Activated CD4-positive, alpha-beta T cell treated with anti-CD3 and anti-CD28 coated beads, Interleukin-2, amount 50 U/mL, for 16 hours (primary cell): ENCODE measurements around the gene TMEM184B.

Source experiments
- DNase-seq: peaks from one replicate; pipeline ENCODE4 v3.0.0-alpha.2; 2020

The TMEM184B gene

DNA sequence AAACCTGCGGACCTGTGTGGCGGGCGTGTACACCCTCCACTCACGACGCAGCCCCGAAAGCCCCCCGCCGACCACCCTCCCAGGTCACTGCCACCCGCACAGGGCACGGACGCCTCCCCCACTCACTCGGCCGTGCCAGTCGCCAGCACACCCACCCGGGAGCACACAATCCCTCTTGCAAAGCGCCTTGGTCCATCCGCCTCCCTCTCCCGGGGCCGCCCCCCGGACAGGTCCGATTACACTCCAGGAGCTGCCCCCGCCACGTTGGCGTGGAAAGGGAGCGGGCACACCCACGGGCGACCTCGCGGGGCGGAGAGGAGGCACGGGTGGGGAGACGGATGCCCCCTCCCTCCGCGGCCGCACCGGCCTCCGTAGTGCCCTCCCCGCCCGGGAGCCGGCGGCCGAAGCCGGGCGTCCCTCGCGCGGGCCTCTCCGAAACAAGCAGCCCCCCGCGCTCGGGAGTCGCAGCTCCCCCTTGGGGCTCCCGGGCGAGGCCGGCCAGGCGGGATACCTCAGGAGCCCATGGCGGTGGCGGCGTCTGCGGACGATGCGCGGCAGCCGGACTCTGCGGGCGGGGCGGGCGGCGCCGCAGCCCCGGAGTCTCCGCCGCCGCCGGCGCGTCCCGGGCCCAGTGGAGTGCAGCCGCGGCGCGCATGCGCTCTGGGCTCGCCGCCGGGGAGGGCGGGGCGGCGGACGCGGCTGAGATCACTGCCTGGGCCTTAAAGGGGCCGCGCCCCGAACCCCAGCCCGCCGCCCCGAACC lies at the start of gene TMEM184B:
TMEM184B (minus strand) TSS at position 638 of the 762 bp plus-strand sequence. CDS start 25,049 bp downstream, outside the sequence.
- DNase-seq, result peak; percentile 78

DNA sequence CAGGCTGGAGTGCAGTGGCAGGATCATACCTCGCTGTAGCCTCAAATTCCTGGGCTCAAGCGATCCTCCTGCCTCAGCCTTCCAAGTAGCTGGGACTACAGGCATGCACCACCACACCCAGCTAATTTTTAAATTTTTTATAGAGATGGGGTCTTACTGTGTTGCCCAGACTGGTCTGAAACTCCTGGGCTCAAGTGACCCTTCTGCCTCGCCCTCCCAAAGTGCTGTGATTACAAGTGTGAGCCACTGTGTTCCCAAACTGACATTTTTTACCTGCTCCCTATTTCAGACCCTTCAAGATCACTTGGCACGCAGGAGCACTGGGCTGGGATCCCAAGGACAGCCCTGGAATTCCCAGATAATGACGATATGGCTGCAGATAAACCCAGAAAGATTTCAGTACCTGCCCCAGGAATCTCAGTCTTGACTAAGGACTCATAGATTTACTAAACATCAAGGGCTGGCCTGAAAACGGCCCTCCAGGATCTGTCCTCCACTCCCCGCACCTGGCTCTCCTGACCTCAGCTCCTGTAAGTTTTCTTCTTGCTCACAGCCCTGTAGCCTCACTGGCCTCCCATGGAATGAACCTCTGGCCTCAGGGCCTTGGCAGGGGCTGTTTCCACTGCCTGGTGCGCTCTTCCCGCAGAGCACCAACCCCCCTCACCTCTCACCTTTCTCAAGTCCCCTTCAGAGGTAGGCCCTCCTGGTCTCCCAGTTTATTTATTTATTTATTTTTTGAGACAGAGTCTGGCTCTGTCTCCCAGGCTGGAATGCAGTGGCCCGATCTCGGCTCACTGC lies 48.0 kb upstream of the TMEM184B start:
- DNase-seq, result no peak

DNA sequence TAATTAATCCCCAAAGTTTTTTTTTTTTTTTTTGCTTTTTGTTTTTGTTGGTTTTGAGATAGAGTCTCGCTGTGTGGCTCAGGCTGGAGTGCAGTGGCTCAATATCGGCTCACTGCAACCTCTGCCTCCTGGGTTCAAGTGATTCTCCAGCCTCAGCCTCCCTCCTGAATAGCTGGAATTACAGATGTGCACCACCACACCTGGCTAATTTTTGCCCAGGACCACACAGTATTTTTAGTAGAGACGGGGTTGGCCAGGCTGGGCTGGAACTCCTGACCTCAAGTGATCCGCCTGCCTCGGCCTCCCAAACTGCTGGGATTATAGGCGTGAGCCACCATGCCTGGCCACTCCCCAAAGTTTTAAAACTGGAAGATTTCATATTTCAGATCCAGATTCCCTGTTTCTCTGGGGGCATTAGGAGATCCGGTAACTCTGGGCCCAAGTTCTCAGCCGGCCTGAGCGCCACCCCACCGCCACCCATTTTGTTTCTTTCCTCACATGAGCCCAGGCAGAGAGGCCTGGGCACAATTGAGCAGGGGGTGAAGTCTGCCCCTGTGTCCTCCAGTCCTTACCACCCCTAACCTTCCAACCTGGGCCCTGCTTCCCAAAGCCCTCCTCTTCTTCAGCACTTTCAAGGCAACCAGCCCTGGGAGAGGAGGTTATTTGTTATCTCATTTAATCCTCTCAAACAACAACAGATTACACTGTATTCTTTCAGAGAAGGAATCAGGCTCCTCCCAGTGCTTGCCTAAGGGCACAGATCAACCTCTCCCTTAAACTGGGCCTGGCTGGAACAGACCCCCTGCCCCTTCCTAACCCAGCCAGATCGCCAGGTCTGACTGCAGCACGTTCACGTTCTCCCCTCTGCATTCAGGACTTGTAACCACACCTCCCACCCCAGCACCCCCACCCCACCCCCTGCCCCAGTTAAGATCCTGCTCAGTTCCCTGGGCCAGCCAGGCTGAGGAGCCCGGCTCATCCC lies 46.3 kb upstream of the TMEM184B start:
- no peak for DNase-seq

DNA sequence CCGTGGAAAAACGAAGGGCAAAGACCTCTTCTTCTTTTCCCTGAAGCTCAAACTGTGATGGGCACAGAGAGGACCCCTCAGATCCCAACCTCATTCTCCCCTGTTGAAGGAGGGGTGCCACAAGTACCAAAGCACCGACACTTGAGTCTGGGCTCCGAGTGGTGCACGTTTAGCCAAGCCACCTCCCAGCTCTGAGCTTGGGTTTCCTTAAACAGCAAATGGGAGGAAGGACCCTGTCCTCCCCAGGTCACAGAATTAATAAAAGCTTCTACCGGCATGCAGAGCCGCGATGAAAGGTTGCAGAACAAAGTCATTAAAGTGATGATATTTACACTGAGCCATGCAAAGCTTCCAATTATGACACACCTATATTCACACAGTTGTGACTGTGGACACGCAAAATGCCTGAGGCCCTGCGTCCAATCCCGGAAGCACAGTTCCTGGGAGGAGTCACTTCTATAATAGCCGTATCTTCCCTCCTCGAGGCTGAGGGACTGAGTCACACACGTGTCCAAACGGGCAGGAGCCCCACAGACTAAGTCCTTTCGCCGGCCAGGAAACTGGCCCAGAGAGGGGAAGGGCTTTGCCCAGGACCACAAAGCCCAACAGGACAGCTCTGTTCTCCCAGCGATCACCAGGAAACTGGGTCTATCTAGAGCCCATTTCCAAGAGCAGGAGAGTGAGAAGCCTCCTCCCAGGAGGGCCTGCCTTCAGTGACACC lies 45.3 kb upstream of the TMEM184B start:
- DNase-seq, result no peak

DNA sequence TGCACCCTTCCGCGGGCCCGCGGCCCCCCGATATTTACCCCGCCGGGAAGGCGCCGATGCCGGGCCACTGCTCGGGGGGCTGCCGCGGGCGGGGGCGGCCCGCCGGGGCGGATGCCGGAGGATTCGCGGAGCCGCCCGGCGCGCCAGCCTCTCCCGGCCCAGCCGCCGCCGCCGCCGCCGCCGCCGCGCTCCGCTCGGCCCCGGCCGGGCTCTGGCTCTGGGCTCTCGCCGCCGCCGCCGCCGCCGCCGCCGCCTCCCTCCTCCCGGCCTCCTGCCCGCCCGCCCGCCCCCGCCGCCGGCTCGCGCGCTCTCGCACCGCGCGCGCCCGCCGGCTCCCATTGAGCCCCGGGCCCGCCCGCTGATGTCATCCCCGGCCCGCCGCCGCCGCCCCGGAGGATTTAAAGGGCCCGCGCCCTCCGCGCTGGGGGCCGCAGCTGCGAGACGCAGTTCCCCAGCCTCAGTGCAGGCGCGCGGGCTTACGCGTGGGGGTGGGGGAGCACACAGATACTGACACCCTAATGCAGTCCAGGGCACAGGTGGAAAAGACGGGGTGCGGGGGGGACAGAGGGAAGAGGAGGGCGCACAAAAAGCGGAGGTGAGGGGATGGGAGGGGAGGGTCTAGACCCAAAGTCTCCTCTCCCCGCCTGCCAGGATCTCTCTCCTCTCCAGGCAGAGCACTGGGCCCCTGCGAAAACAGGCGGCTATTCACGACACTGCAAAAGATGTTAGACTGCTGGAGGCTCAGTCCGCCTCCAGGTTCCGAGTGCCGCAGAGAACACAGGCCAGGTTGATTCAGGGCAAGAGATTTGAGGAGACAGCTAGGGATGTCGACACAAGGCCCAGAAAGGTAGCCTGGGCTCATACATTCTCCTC lies 44.5 kb upstream of the TMEM184B start, which contains the start of gene CSNK1E:
CSNK1E (minus strand) TSS at position 312 of the 873 bp plus-strand sequence. CDS start 3,276 bp downstream, outside the sequence.
- DNase-seq, result peak; percentile 63

DNA sequence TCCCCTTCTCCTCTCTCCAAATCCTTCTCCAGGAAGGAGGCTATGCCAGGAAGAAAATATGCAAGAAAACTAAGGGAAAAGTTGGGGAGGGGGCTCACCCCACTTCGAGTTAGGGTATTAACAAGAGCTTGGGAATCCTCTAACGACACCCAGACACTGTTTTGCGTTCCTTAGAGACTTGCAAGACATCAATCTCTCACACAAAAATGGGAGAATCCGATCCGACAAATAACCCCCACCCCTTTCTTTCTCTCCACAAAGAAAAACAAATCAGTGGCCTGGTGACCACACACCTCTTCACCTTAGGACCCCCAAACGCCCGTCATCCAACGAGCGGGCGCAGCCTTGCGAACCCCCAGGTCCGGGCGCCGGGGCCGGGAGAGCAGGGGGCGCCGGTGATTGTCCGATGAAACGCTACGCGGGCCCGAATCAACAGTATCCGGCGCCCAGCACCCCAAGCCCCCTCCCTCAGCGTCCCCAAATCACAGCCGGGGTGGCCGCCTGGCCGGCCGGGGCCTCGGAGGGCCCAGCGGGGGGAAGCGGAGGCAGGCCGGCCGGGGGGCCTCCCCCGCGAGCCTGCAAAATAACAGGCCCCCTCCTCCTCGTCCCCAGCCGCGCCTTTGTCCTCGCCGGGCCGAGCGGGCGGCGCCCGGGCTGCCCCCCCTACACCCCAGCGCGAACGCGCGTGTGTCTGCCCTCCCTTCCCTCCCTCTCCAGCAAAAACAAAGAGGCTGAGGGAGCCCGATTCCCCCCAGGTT lies 43.7 kb upstream of the TMEM184B start:
- peak; percentile 39 for DNase-seq

DNA sequence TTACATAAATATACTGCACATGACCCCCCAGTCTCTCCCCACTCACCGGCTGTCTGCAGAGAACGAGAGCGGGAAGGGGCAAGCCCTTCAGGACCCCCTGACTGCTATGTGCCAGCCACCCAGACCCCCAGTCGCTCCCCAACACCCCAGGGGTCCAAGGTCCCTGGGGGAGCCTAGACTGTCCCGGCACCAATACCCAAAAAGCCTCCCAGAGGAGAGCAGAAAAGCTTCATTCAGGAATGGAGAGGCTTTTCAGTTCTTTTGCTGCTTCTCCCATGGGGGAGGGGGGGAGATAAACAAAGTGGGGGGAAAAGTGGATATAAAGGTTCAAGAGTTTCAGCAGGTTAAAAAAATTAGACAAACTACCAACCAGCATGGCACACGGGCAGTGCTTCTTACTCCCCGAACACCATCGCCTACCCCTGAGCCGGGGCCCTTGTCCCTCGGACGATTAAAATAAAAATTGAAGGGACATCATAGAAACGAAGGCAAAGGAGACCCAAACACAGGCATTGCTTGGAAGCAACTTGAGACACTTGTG lies 43.1 kb upstream of the TMEM184B start:
- DNase-seq, result no peak

DNA sequence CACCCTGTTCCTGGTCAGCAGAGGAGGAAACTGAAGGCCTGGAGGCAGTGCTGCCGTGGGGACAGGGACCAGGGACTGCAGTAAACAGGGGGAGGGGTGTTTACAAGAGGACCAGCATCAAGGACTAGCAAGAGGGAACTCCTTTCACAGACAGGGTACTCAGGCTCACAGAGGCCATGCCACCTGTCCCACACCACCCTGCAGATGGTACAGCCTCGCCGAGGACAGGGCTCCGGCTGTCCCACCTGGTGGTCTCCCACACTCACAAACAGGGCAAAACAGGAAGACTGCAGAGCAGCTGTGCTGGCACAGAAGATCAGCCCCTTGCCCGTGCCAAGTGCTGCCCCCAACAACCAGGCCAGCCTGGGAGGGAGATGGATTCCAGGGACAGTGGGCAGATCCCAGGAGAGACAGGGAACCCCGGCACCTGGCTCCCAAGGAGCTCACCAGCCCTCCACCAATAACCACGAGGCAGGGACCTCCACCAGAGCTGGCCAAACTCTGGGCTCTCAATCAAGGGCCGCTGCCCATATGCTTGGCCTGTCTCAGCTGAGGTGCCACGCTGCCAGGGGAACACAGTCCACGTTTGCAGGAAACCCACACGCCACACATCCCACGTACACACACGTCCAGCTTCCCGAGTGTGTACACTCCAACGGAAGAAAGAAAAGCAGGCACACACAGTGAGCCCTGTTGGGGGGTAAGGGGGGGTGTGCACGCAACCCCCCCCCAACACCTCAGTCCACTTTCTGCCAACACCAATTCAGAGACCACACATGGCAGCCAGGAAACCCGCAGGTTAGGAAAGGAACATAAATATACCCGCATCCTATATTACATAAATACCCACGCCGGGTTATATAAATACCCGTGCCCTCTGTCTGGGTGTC lies 42.4 kb upstream of the TMEM184B start:
- no peak for DNase-seq

DNA sequence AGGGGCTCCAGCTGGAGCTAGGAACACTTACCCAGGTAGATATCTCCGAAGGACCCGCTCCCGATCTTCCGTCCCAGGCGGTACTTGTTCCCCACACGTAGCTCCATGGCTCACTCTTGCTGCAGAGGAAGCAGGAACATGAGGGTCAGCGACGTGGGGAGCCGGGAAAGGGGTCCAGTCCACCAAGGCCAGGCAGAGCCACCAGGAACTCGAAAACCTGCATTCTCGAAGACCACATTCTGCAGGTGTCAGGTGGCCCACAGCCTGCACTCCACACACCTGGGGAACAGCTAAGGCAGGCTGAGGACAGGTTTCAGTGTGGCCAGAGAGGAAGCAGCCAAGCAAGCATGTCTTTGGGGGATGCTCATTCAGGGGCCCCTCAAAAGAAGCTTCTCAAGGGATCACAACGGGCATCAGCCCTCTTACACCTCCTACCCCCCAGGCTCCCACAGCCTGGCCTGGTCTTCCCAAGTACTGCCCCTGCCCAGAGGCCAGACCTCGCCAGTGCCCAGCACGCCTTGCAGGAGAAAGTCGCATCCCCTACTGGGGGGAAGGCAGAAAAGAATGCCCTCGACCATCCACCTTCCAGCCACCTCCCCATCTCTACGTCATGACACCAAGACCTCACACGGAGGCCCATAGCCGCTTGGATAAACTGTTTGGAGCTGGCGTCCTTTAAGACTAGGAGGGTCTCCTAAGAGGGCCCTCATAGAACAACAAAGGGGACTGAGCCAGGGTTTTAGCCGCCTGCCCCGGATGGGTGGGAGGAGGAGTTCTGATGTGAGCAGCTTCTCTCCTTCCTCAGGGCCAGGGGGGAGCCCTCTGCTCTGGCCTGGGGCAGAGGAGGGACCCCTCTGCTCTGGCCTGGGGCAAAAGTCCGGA lies 41.5 kb upstream of the TMEM184B start:
- DNase-seq, result no peak

DNA sequence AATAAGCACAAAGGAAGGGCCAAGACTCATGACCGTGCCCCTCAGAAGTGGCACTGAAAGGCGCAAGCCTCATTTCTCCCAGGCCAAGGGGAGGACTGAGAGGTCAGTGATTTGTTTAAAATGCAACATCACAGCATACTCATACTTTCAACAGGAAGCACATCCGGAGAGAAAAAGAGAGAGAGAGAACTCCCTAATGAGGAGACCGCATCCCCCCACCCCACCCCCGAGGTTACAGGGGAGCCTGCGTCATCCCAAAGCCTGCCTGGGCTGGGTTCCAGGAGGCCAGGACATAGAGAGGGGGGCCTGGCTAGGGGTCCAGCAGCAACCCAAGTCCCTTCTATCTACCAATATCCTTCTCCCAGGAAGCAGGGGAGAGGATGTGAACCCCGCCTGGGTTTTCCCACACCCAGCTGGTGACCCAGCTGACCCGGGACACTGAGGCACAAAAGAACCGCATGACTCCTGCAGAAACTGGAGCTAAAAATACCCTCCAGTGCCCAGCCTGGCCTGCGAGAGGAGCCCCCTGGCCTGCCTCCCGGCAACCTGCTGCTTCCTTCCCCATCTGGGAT lies 40.7 kb upstream of the TMEM184B start:
- DNase-seq, result peak; percentile 37

DNA sequence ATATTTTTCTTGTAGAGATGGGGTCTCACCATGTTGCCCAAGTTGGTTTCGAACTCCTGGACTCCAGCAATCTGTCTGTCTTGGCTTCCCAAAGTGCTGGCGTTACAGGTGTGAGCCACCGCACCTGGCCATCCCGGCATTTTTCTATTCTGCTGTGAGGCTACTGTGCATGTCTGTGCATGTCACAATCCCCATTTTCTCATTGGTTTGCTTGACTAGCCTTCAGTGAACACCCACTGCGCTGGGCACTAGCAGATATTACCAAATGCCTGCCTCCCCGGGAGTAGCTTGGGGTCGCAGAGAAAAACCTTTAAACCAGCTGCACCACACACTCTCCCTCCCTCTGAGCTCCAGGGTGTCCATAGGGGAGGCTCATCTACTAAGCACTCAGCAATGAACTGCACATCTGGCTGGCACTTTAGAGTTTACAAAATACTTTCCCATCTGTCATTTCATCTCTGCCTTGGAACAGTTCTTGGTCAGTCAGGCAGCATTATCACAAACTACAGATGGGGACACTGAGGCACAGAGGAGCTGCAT lies 39.5 kb upstream of the TMEM184B start:
- no peak for DNase-seq

DNA sequence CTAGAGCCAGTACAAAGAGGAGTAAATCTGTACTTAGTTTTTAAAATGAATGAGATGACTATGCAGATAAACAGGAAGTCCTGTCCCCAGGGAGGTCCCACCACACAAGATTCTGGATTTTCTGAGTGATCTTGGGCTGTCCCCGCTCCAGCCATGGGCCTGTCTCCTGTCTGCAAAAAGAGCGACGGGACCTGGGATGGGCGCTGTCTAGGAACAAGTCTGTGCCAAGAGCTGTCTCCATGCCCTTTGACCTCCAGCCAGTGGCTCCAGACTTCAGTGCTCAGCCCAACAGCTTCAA lies 38.5 kb upstream of the TMEM184B start:
- DNase-seq, result no peak

DNA sequence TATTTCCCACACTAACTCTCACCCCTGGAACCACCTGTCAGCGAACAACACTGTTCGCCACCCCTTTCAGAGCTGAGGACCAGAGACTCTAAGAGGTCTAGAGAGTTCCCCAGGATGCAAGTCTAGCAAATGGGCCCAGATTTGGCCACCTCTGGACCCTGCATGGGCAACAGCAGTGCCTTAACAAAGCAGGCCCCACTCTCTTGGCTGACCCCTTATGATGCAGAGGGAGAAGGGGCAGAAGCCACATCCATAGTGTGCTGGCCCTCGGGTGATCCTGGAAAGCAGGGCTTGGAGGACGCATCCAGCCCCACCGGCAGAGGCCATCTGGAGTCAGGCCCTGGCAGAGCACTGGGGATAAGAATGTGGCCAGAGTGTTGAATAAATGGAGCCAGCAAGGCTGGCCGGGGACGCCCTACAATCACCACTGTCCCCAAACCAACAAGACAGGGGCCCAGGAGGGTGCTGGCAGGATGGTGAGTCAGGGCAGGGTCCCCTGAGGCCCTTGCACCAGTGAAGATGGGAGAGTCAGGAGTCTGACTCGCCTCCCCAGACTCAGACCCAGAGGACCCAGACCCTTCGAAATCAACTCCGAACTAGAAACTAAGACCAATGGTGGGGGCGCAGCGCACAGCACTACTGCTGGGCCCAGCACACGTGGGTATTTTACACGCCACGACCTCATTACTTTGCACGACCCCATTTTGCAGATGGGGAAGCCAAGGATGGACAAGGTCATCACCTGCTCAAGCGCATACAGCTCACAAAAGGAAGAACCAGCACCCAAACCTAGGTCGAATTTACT lies 37.9 kb upstream of the TMEM184B start:
- no peak for DNase-seq

DNA sequence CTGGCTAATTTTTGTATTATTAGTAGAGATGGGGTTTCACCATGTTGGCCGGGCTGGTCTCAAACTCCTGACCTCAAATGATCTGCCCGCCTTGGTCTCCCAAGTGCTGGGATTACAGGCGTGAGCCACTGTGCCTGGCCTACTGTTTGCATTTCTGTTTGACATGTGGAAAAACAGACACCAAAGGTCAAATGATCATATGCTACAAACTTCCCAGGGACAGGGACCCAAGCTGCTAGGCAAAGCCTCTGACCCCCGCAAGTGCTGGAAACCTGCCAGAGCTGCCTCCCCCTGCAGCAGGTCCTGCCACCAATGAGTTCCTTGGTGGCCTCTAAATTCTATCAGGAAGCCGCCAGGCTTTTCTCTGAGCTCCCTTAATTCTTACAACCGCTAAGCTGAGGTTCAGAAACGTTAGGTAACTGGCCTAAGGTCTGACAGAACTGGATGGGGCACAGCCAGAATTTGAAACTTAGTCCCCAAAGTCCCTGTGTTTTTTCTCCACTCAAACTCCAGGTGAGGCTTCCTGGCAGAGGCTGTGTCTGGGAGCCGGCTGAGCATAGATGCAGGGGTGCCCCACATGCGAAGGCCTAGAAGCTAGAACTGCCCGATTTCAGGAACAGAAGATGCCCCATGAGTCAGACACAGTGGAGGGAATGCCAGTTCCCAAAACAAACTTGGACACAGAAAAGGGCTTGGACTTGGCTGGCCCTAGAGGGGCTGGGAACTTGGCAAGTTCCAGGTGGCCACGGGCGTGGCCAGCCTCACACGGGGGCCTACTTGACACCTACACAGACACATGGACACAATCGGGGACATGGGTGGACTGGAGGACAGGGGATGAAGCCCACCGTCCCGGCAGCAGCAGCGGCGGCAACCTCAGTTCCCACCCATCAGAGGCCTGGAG lies 37.1 kb upstream of the TMEM184B start:
- no peak for DNase-seq

DNA sequence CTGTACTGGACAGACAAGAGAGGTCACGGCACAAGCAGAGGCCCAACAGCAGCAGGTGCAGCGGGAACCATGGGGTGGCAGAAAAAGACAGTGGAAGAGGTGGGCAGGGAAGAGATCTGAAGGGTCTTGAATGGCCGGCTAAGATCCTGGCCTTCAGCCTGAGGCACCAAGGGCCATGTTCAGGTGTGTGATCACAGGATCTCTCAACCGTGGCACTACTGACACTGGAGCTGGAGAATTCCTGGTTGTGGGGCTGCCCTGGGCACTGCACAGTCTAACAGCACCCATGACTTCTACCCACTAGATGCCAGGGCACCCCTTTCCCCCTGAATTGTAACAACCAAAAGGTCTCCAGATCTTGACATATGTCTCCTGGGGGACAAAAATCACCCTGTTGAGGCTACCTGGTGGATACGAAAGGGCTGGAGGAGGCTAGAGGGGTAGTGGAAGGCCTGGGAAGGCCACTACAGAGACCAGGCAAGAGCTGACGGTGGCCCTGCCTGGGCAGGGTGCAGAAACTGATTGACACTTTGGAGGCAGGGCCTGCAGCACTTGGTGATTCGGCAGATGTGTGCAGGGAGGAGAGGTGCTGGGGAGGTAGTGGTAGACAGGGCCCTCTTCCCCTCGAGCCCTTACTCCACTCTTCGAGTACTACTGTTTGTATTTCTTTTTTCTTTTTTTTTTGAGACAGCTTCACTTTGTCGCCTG lies 36.1 kb upstream of the TMEM184B start:
- no peak for DNase-seq
